ENCODE results near the gene RPH3AL.
"Not testable (repeated sequence)": the region's sequence is repeated elsewhere in the genome, so short reads cannot be mapped to it uniquely, and the experiment has no call there.

Gene RPH3AL

GRCh38 chr17:280216-280615 is 72.4 kb downstream of the RPH3AL start:
- DNase-seq, result no peak

- DNase-seq, result no peak
Measured at GRCh38 chr17:279776-280175, 72.8 kb downstream of the RPH3AL start.

GRCh38 chr17:279331-279730 is 73.3 kb downstream of the RPH3AL start:
- DNase-seq, result no peak

GRCh38 chr17:278676-279059 is 73.9 kb downstream of the RPH3AL start:
- no peak for DNase-seq

GRCh38 chr17:278055-278675 is 74.4 kb downstream of the RPH3AL start:
- no peak for DNase-seq

- no peak for DNase-seq
Measured at GRCh38 chr17:274902-275301, 77.7 kb downstream of the RPH3AL start.

GRCh38 chr17:273981-274832 is 78.4 kb downstream of the RPH3AL start:
- DNase-seq, result no peak

GRCh38 chr17:272856-273255 is 79.8 kb downstream of the RPH3AL start:
- not testable (repeated sequence) for DNase-seq

GRCh38 chr17:271928-272623 is 80.5 kb downstream of the RPH3AL start:
- DNase-seq, result not testable (repeated sequence)

GRCh38 chr17:269616-270514 is 82.7 kb downstream of the RPH3AL start:
- DNase-seq, result peak; percentile 74

GRCh38 chr17:266701-267667 is 85.6 kb downstream of the RPH3AL start:
- DNase-seq, result no peak

GRCh38 chr17:266219-266618 is 86.4 kb downstream of the RPH3AL start:
- DNase-seq, result no peak

GRCh38 chr17:265718-266117 is 86.9 kb downstream of the RPH3AL start:
- no peak for DNase-seq

- DNase-seq, result no peak
Measured at GRCh38 chr17:263773-264172, 88.8 kb downstream of the RPH3AL start.

GRCh38 chr17:263271-263670 is 89.3 kb downstream of the RPH3AL start:
- DNase-seq, result no peak

GRCh38 chr17:261635-262034 is 91.0 kb downstream of the RPH3AL start:
- DNase-seq, result no peak

- DNase-seq, result no peak
Measured at GRCh38 chr17:260944-261343, 91.7 kb downstream of the RPH3AL start.

GRCh38 chr17:260031-260791 is 92.4 kb downstream of the RPH3AL start:
- no peak for DNase-seq

- no peak for DNase-seq
Measured at GRCh38 chr17:259341-259976, 93.1 kb downstream of the RPH3AL start.

- DNase-seq, result no peak
Measured at GRCh38 chr17:258906-259305, 93.7 kb downstream of the RPH3AL start.

Measured in NCI-H1694 (cell line).